ENCODE data around the gene IQCN. TPM values are rescaled to one million over a fixed set of nuclear protein-coding genes. Genes with fewer than 3 reads are reported as not detected.
A peak's percentile ranks its signal among the peaks of the same experiment; 100 is the strongest.

Gene IQCN
- total and polyA plus RNA-seq, 2 donors: 0.57 to 5.0 TPM

DNA sequence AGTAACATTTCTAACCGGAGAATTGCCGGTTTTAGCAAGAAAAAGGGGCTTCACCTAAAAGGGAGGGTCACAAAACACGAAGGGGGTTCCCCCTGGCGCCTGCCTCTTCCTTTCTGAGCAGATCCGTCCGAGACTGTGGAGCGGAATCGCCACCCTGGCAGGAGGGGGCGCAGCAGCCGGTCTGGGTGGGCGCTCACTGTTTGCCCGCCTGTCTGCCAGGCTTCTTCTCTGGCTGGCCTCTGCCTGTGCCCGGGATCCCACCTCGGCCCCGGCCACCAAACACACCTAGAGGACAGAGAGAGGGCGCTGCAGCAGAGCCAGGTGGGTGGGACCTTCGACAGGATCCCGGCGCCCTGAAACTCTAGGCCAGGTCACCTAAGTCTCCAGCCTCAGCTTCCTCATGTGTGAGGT, 33.0 kb upstream of the IQCN start:
- DNase-seq (ENCODE audit: low read depth in 6 of 9, low spot score in 9 of 9): no peak
- Histone ChIP-seq H3K4me3 (ENCODE audit: low read length in 2 of 2) (no peak overlapping the region), H3K27ac (ENCODE audit: low read depth in 1 of 2, low read length in 1 of 2) (peak overlapping the region in 1 of 2 donors; percentile 73)

GRCh38 chr19:18306888-18307260, 32.6 kb upstream of the IQCN start:
- peak overlapping the region; percentile 25 to 46 for H3K27ac ChIP-seq (ENCODE audit: low read depth in 1 of 2, low read length in 1 of 2)
- peaks cover 2 to 7% of the 10 kb centered on the region in 2 donors for H3K9me3 ChIP-seq (ENCODE audit: control insufficient read depth in 2 of 2, insufficient read depth in 1 of 2, low read length in 1 of 2)
- no peaks in the 10 kb centered on the region for H3K27me3 ChIP-seq (ENCODE audit: control insufficient read depth in 2 of 2, insufficient read depth in 1 of 2, low read length in 1 of 2)
- no peak for DNase-seq (ENCODE audit: low read depth in 6 of 9, low spot score in 9 of 9)
- no peak overlapping the region for H3K4me3 ChIP-seq (ENCODE audit: low read length in 2 of 2)
- 92% methylated on average over 14 of the region's 14 CpGs for WGBS
- H3K36me3 ChIP-seq (ENCODE audit: control insufficient read depth in 2 of 2, insufficient read depth in 2 of 2, low read length in 1 of 2): peaks cover 56 to 61% of the 10 kb centered on the region in 2 donors
- peaks cover 21 to 63% of the 10 kb centered on the region in 2 donors for H3K4me1 ChIP-seq (ENCODE audit: control insufficient read depth in 2 of 2, insufficient read depth in 2 of 2, low read length in 2 of 2)

More for the DNA sequence above, 33.0 kb upstream of the IQCN start:
- H3K4me1 ChIP-seq (ENCODE audit: control insufficient read depth in 2 of 2, insufficient read depth in 2 of 2, low read length in 2 of 2): peaks cover 21 to 63% of the 10 kb centered on the region in 2 donors
- peaks cover 2 to 7% of the 10 kb centered on the region in 2 donors for H3K9me3 ChIP-seq (ENCODE audit: control insufficient read depth in 2 of 2, insufficient read depth in 1 of 2, low read length in 1 of 2)
- no peaks in the 10 kb centered on the region for H3K27me3 ChIP-seq (ENCODE audit: control insufficient read depth in 2 of 2, insufficient read depth in 1 of 2, low read length in 1 of 2)
- H3K36me3 ChIP-seq (ENCODE audit: control insufficient read depth in 2 of 2, insufficient read depth in 2 of 2, low read length in 1 of 2): peaks cover 60 to 65% of the 10 kb centered on the region in 2 donors
- 95% methylated on average over 19 of the region's 19 CpGs for WGBS

GRCh38 chr19:18306209-18306887, 32.1 kb upstream of the IQCN start:
- Histone ChIP-seq H3K36me3 (ENCODE audit: control insufficient read depth in 2 of 2, insufficient read depth in 2 of 2, low read length in 1 of 2) (peaks cover 51 to 56% of the 10 kb centered on the region in 2 donors), H3K4me3 (ENCODE audit: low read length in 2 of 2) (no peak overlapping the region), H3K4me1 (ENCODE audit: control insufficient read depth in 2 of 2, insufficient read depth in 2 of 2, low read length in 2 of 2) (peaks cover 21 to 63% of the 10 kb centered on the region in 2 donors), H3K27ac (ENCODE audit: low read depth in 1 of 2, low read length in 1 of 2) (peak overlapping the region; percentile 25 to 46), H3K27me3 (ENCODE audit: control insufficient read depth in 2 of 2, insufficient read depth in 1 of 2, low read length in 1 of 2) (no peaks in the 10 kb centered on the region), H3K9me3 (ENCODE audit: control insufficient read depth in 2 of 2, insufficient read depth in 1 of 2, low read length in 1 of 2) (peaks cover 2 to 7% of the 10 kb centered on the region in 2 donors)
- DNase-seq (ENCODE audit: low read depth in 6 of 9, low spot score in 9 of 9): no peak
- 91% methylated on average over 26 of the region's 26 CpGs for WGBS

- H3K4me1 ChIP-seq (ENCODE audit: control insufficient read depth in 2 of 2, insufficient read depth in 2 of 2, low read length in 2 of 2): peaks cover 21 to 53% of the 10 kb centered on the region in 2 donors
Measured at GRCh38 chr19:18304458-18305310, 30.4 kb upstream of the IQCN start.

GRCh38 chr19:18304208-18304457, 29.9 kb upstream of the IQCN start:
- Histone ChIP-seq H3K9me3 (ENCODE audit: control insufficient read depth in 2 of 2, insufficient read depth in 1 of 2, low read length in 1 of 2) (peaks cover 0 to 7% of the 10 kb centered on the region in 2 donors), H3K36me3 (ENCODE audit: control insufficient read depth in 2 of 2, insufficient read depth in 2 of 2, low read length in 1 of 2) (peaks cover 28 to 34% of the 10 kb centered on the region in 2 donors), H3K4me1 (ENCODE audit: control insufficient read depth in 2 of 2, insufficient read depth in 2 of 2, low read length in 2 of 2) (peaks cover 21 to 53% of the 10 kb centered on the region in 2 donors), H3K4me3 (ENCODE audit: low read length in 2 of 2) (peak overlapping the region; percentile 54 to 60), H3K27me3 (ENCODE audit: control insufficient read depth in 2 of 2, insufficient read depth in 1 of 2, low read length in 1 of 2) (no peaks in the 10 kb centered on the region), H3K27ac (ENCODE audit: low read depth in 1 of 2, low read length in 1 of 2) (peak overlapping the region; percentile 97 to 99)
- WGBS: 17% methylated on average over 2 of the region's 2 CpGs
- DNase-seq (ENCODE audit: low read depth in 6 of 9, low spot score in 9 of 9): peak in 2 of 9 donors; percentile 32 to 50

More at GRCh38 chr19:18304458-18305310, 30.4 kb upstream of the IQCN start:
- peak overlapping the region; percentile 97 to 99 for H3K27ac ChIP-seq (ENCODE audit: low read depth in 1 of 2, low read length in 1 of 2)
- peaks cover 0 to 7% of the 10 kb centered on the region in 2 donors for H3K9me3 ChIP-seq (ENCODE audit: control insufficient read depth in 2 of 2, insufficient read depth in 1 of 2, low read length in 1 of 2)
- H3K27me3 ChIP-seq (ENCODE audit: control insufficient read depth in 2 of 2, insufficient read depth in 1 of 2, low read length in 1 of 2): no peaks in the 10 kb centered on the region
- peaks cover 34 to 40% of the 10 kb centered on the region in 2 donors for H3K36me3 ChIP-seq (ENCODE audit: control insufficient read depth in 2 of 2, insufficient read depth in 2 of 2, low read length in 1 of 2)
- WGBS: 2% methylated on average over 29 of the region's 29 CpGs
- DNase-seq (ENCODE audit: low read depth in 6 of 9, low spot score in 9 of 9): peak in 4 of 9 donors; percentile 63 to 83 (median 69)
- peak overlapping the region; percentile 54 to 60 for H3K4me3 ChIP-seq (ENCODE audit: low read length in 2 of 2)

- no peaks in the 10 kb centered on the region for H3K27me3 ChIP-seq (ENCODE audit: control insufficient read depth in 2 of 2, insufficient read depth in 1 of 2, low read length in 1 of 2)
- H3K4me3 ChIP-seq (ENCODE audit: low read length in 2 of 2): no peak overlapping the region
- no peak overlapping the region for H3K27ac ChIP-seq (ENCODE audit: low read depth in 1 of 2, low read length in 1 of 2)
- peaks cover 21 to 44% of the 10 kb centered on the region in 2 donors for H3K4me1 ChIP-seq (ENCODE audit: control insufficient read depth in 2 of 2, insufficient read depth in 2 of 2, low read length in 2 of 2)
- peaks cover 0 to 7% of the 10 kb centered on the region in 2 donors for H3K9me3 ChIP-seq (ENCODE audit: control insufficient read depth in 2 of 2, insufficient read depth in 1 of 2, low read length in 1 of 2)
- DNase-seq (ENCODE audit: low read depth in 6 of 9, low spot score in 9 of 9): no peak
- H3K36me3 ChIP-seq (ENCODE audit: control insufficient read depth in 2 of 2, insufficient read depth in 2 of 2, low read length in 1 of 2): peaks cover 7 to 10% of the 10 kb centered on the region in 2 donors
- WGBS: 93% methylated on average over 4 of the region's 4 CpGs
Measured at GRCh38 chr19:18301718-18302111, 27.5 kb upstream of the IQCN start.

GRCh38 chr19:18300930-18301717, 26.9 kb upstream of the IQCN start:
- 96% methylated on average over 18 of the region's 18 CpGs for WGBS
- no peaks in the 10 kb centered on the region for H3K27me3 ChIP-seq (ENCODE audit: control insufficient read depth in 2 of 2, insufficient read depth in 1 of 2, low read length in 1 of 2)
- peaks cover 1 to 4% of the 10 kb centered on the region in 2 donors for H3K36me3 ChIP-seq (ENCODE audit: control insufficient read depth in 2 of 2, insufficient read depth in 2 of 2, low read length in 1 of 2)
- DNase-seq (ENCODE audit: low read depth in 6 of 9, low spot score in 9 of 9): no peak
- peaks cover 21 to 38% of the 10 kb centered on the region in 2 donors for H3K4me1 ChIP-seq (ENCODE audit: control insufficient read depth in 2 of 2, insufficient read depth in 2 of 2, low read length in 2 of 2)
- peaks cover 0 to 7% of the 10 kb centered on the region in 2 donors for H3K9me3 ChIP-seq (ENCODE audit: control insufficient read depth in 2 of 2, insufficient read depth in 1 of 2, low read length in 1 of 2)
- H3K4me3 ChIP-seq (ENCODE audit: low read length in 2 of 2): no peak overlapping the region
- H3K27ac ChIP-seq (ENCODE audit: low read depth in 1 of 2, low read length in 1 of 2): no peak overlapping the region

DNA sequence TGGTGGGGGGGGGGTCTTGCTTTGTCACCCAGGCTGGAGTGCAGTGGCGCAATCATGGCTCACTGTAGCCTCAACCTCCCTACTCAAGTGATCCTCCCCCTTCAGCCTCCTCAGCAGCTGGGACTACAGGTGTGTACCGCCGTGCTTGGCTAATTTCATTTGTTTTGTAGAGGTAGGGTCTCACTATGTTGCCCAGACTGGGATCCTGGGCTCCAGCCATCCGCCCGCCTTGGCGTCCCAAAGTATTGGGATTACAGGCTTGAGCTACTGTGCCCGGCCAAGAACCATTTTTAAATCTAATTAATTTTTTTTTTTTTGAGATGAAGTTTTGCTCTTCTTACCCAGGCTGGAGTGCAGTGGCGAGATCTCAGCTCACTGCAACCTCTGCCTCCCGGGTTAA, 25.4 kb upstream of the IQCN start:
- Histone ChIP-seq H3K36me3 (ENCODE audit: control insufficient read depth in 2 of 2, insufficient read depth in 2 of 2, low read length in 1 of 2) (no peaks in the 10 kb centered on the region), H3K9me3 (ENCODE audit: control insufficient read depth in 2 of 2, insufficient read depth in 1 of 2, low read length in 1 of 2) (peaks cover 0 to 3% of the 10 kb centered on the region in 2 donors), H3K4me3 (ENCODE audit: low read length in 2 of 2) (no peak overlapping the region), H3K27ac (ENCODE audit: low read depth in 1 of 2, low read length in 1 of 2) (no peak overlapping the region), H3K4me1 (ENCODE audit: control insufficient read depth in 2 of 2, insufficient read depth in 2 of 2, low read length in 2 of 2) (peaks cover 11 to 26% of the 10 kb centered on the region in 2 donors), H3K27me3 (ENCODE audit: control insufficient read depth in 2 of 2, insufficient read depth in 1 of 2, low read length in 1 of 2) (no peaks in the 10 kb centered on the region)
- no peak for DNase-seq (ENCODE audit: low read depth in 6 of 9, low spot score in 9 of 9)
- WGBS: 98% methylated on average over 9 of the region's 9 CpGs

Measured in thymus (tissue), 11 donors.